HCT116 (cell line): ENCODE measurements around the gene LSP1. TPM values are rescaled to one million over a fixed set of nuclear protein-coding genes. Genes with fewer than 3 reads are reported as not detected.

Experiments
- ATAC-seq: fragments of 200-7000 bp; cut with Tn5 transposase; 2 replicates; pipeline ENCODE4 v1.9.1; 2020; ENCODE audit warnings: mild to moderate bottlenecking, moderate library complexity
- BruUV-seq: library from RNA; stranded (reverse); fragments of 400-500 nt; replicated peaks from 2 replicates; lab custom pipeline; 2021; lab: Mats Ljungman, UMichigan
- CTCF ChIA-PET: fragments of 300-600 bp; sonication (Branson Sonifier 250); formaldehyde crosslinking; loops from one replicate; lab custom pipeline; 2021; ENCODE audit warnings: antibody characterized with exemption; lab: Charles Lee
- POLR2A ChIA-PET: fragments of 300-600, 350-600 bp; sonication (Branson Sonifier 250); formaldehyde crosslinking; loops from one replicate; lab custom pipeline; 2021; ENCODE audit warnings: antibody characterized with exemption; lab: Charles Lee
- RAD21 ChIA-PET, 2 experiments: fragments of 300-600 bp; sonication (Branson Sonifier 250); formaldehyde crosslinking; loops; one replicate each; lab custom pipeline; 2023; ENCODE audit warnings: low total read pairs in 2 of 2; ENCODE audit not compliant: uncharacterized antibody in 2 of 2, unreplicated experiment in 2 of 2, low non-redundant PET in 1 of 2; lab: Charles Lee
- DNase-seq: peaks from one replicate; pipeline ENCODE4 v3.0.0-alpha.2; 2010; ENCODE audit warnings: low read depth, low spot score
- H2AFZ ChIP-seq: fragments of 200-600 bp; shearing (Covaris generic), sonication (generic); 2 replicates; pipeline ENCODE4 v1.6.1; 2017; ENCODE audit warnings: low read depth, mixed run types, mixed read lengths, antibody characterized with exemption, low read length; ENCODE audit not compliant: poor library complexity, severe bottlenecking
- H3K27ac ChIP-seq: 2 replicates; pipeline ENCODE4 v1.5.1; 2012; ENCODE audit warnings: low read depth, low read length
- H3K27me3 ChIP-seq: fragments of 200-600 bp; sonication (generic); 2 replicates; pipeline ENCODE4 v1.6.1; 2016; ENCODE audit warnings: mixed run types, low read length, mixed read lengths; ENCODE audit not compliant: insufficient read depth
- H3K36me3 ChIP-seq, 2 experiments: fragments of 200-500 bp in 1 of 2; fragments of 200-600 bp in 1 of 2; sonication (Bioruptor generic) in 1 of 2; sonication (generic) in 1 of 2; 2 replicates each; pipeline versions ENCODE4 v1.5.1 to v1.6.1; 2014 to 2016; ENCODE audit warnings: low read length in 2 of 2, inconsistent platforms in 1 of 2, mixed read lengths in 1 of 2, mixed run types in 1 of 2; ENCODE audit not compliant: insufficient read depth in 2 of 2, control insufficient read depth in 1 of 2
- H3K4me1 ChIP-seq, 2 experiments: fragments of 200-600 bp in 1 of 2; sonication (generic) in 1 of 2; 2 replicates each; pipeline versions ENCODE4 v1.5.1 to v1.6.1; 2012 to 2017; ENCODE audit warnings: low read length in 2 of 2, inconsistent platforms in 1 of 2, mild to moderate bottlenecking in 1 of 2, mixed read lengths in 1 of 2, mixed run types in 1 of 2, moderate library complexity in 1 of 2; ENCODE audit not compliant: insufficient read depth in 2 of 2, control insufficient read depth in 1 of 2
- H3K4me2 ChIP-seq: fragments of 200-600 bp; sonication (generic); 2 replicates; pipeline ENCODE4 v1.6.1; 2017; ENCODE audit warnings: mixed run types, low read length, mixed read lengths
- H3K4me3 ChIP-seq, 2 experiments: fragments of 200-600 bp in 1 of 2; sonication (generic) in 1 of 2; replicated peaks in 1 of 2; 2 replicates each; pipeline ENCODE4 v1.5.1; 2011 to 2016; ENCODE audit warnings: low read length in 2 of 2, control low read depth in 1 of 2, low read depth in 1 of 2, mild to moderate bottlenecking in 1 of 2, mixed read lengths in 1 of 2, mixed run types in 1 of 2
- H3K79me2 ChIP-seq: fragments of 200-600 bp; sonication (generic); 2 replicates; pipeline ENCODE4 v1.6.1; 2017; ENCODE audit warnings: mild to moderate bottlenecking, mixed run types, low read length, moderate library complexity, mixed read lengths; ENCODE audit not compliant: insufficient read depth
- H3K9ac ChIP-seq: fragments of 200-600 bp; sonication (generic); 2 replicates; pipeline ENCODE4 v1.6.1; 2016; ENCODE audit warnings: low read length, mixed read lengths
- H3K9me2 ChIP-seq: fragments of 200-600 bp; sonication (generic), shearing (Covaris generic); 2 replicates; pipeline ENCODE4 v1.6.1; 2017; ENCODE audit warnings: mixed run types, mild to moderate bottlenecking, moderate library complexity; ENCODE audit not compliant: insufficient read depth
- H3K9me3 ChIP-seq, 2 experiments: fragments of 200-500 bp in 1 of 2; fragments of 200-600 bp in 1 of 2; sonication (Bioruptor generic) in 1 of 2; sonication (generic) in 1 of 2; 2 replicates each; pipeline ENCODE4 v1.6.1; 2014 to 2017; ENCODE audit warnings: low read length in 2 of 2, mixed read lengths in 2 of 2, inconsistent platforms in 1 of 2, low read depth in 1 of 2, mild to moderate bottlenecking in 1 of 2, mixed run types in 1 of 2, moderate library complexity in 1 of 2; ENCODE audit not compliant: control insufficient read depth in 1 of 2, insufficient read depth in 1 of 2
- H4K20me1 ChIP-seq: fragments of 200-600 bp; sonication (generic), shearing (Covaris generic); 2 replicates; pipeline ENCODE4 v1.6.1; 2017; ENCODE audit warnings: mixed run types, mild to moderate bottlenecking, moderate library complexity; ENCODE audit not compliant: insufficient read depth
- CEBPB ChIP-seq: IDR thresholded peaks from 2 replicates; pipeline ENCODE4 v1.6.1; 2012; ENCODE audit warnings: low read depth
- EGR1 ChIP-seq: IDR thresholded peaks from 2 replicates; pipeline ENCODE4 v1.6.1; 2012; ENCODE audit warnings: low read depth
- EZH2 ChIP-seq: fragments of 200-600 bp; sonication (generic); IDR thresholded peaks from 2 replicates; pipeline ENCODE4 v1.6.1; 2017; ENCODE audit warnings: antibody characterized with exemption, mixed run types
- EZH2phosphoT487 ChIP-seq: fragments of 200-600 bp; IDR thresholded peaks from 2 replicates; pipeline ENCODE4 v1.6.1; 2018; ENCODE audit warnings: antibody characterized with exemption, borderline replicate concordance
- POLR2A ChIP-seq: IDR thresholded peaks from 2 replicates; pipeline ENCODE4 v1.7.0; 2011; ENCODE audit warnings: borderline replicate concordance; ENCODE audit not compliant: insufficient read depth, insufficient read length; ENCODE audit errors: extremely low read depth
- RAD21 ChIP-seq: IDR thresholded peaks from 2 replicates; pipeline ENCODE4 v1.6.1; 2012; ENCODE audit warnings: low read depth, mild to moderate bottlenecking
- REST ChIP-seq: IDR thresholded peaks from 2 replicates; pipeline ENCODE4 v1.6.1; 2012; ENCODE audit warnings: low read depth
- TCF7L2 ChIP-seq: IDR thresholded peaks from 2 replicates; pipeline ENCODE4 v1.7.0; 2011; ENCODE audit warnings: borderline replicate concordance, inconsistent platforms; ENCODE audit not compliant: insufficient read depth, insufficient read length; ENCODE audit errors: extremely low read depth
- ZBTB33 ChIP-seq: IDR thresholded peaks from 2 replicates; pipeline ENCODE4 v1.6.1; 2011; ENCODE audit warnings: mild to moderate bottlenecking, low read length, moderate library complexity; ENCODE audit not compliant: insufficient replicate concordance; ENCODE audit errors: extremely low read depth
- intact Hi-C: fragments of 100-400 bp; cut with micrococcal nuclease; formaldehyde crosslinking; loops from 2 replicates; pipeline ENCODE4 v1.10.0; 2022
- total RNA-seq: library from RNA; stranded (reverse); gene quantifications from one replicate; pipeline ENCODE4 v1.2.1, GENCODE V29; 2021; ENCODE audit not compliant: unreplicated experiment

The LSP1 gene
- total RNA-seq, 1 experiment from 2014 or later, result 1.3 TPM

GRCh38 chr11:1870721-1871466, 18.0 kb downstream of the LSP1 start:
- H3K9me2 ChIP-seq, result no peaks in the 10 kb centered on the region
- DNase-seq, result no peak
- no peaks in the 10 kb centered on the region for H3K9me3 ChIP-seq
- CTCF ChIA-PET, result no interaction called here
- H3K36me3 ChIP-seq, result no peaks in the 10 kb centered on the region
- H3K4me1 ChIP-seq, result no peaks in the 10 kb centered on the region
- POLR2A ChIA-PET, result no interaction called here
- intact Hi-C loops, result no loop called here
- H3K4me3 ChIP-seq, result no peak overlapping the region
- no TSS peak for BruUV-seq
- H3K27ac ChIP-seq, result no peak overlapping the region
- TF ChIP-seq ZBTB33 (no peak), EZH2 (no peak), TCF7L2 (no peak)
- TF ChIP-seq, all 23 proteins: peak for 0
- no peak for ATAC-seq
- no peaks in the 10 kb centered on the region for H3K27me3 ChIP-seq
- no peaks in the 10 kb centered on the region for H4K20me1 ChIP-seq
- RAD21 ChIA-PET, result no interaction called here
- H2AFZ ChIP-seq, result no peak overlapping the region
- no peaks in the 10 kb centered on the region for H3K79me2 ChIP-seq
- no peak overlapping the region for H3K9ac ChIP-seq
- H3K4me2 ChIP-seq, result no peak overlapping the region

GRCh38 chr11:1871531-1871930, 18.6 kb downstream of the LSP1 start:
- ChIA-PET CTCF (no interaction called here), POLR2A (no interaction called here), RAD21 (no interaction called here)
- no TSS peak for BruUV-seq
- H3K9ac ChIP-seq, result no peak overlapping the region
- peaks cover 0 to 1% of the 10 kb centered on the region in 2 experiments; a peak in 1 of 4 replicates for H3K4me1 ChIP-seq
- no peak overlapping the region for H3K27ac ChIP-seq
- no peaks in the 10 kb centered on the region for H3K9me2 ChIP-seq
- H3K4me3 ChIP-seq, result no peak overlapping the region
- no peaks in the 10 kb centered on the region for H3K27me3 ChIP-seq
- no peaks in the 10 kb centered on the region for H3K79me2 ChIP-seq
- H3K4me2 ChIP-seq, result no peak overlapping the region
- ATAC-seq, result no peak
- H3K9me3 ChIP-seq, result no peaks in the 10 kb centered on the region
- no peaks in the 10 kb centered on the region for H3K36me3 ChIP-seq
- DNase-seq, result no peak
- H2AFZ ChIP-seq, result no peak overlapping the region
- no peaks in the 10 kb centered on the region for H4K20me1 ChIP-seq
- intact Hi-C loops, result no loop called here
- TF ChIP-seq EGR1 (no peak), REST (no peak), CEBPB (no peak), POLR2A (no peak), TCF7L2 (no peak), RAD21 (no peak), ZBTB33 (no peak), EZH2phosphoT487 (no peak)
